Measurements from ENCODE around the gene PPP2R5C.
A peak's percentile ranks its signal among the peaks of the same experiment; 100 is the strongest.

PPP2R5C gene

GRCh38 chr14:101808894-101809670 is 47.6 kb downstream of the PPP2R5C start:
- 50% methylated on average over 2 of the region's 6 CpGs; no CpG with 5 or more reads in 1 of the 2 experiments for WGBS, 2 experiments (ENCODE audit: insufficient coverage in 2 of 2)
- H3K27ac ChIP-seq (ENCODE audit: low read depth, low read length, severe bottlenecking): peak overlapping the region; percentile 99
- peaks cover 21% of the 10 kb centered on the region for H3K36me3 ChIP-seq (ENCODE audit: control insufficient read depth, insufficient read depth, low read length)
- H3K9me3 ChIP-seq (ENCODE audit: control insufficient read depth, low read length): no peaks in the 10 kb centered on the region
- peaks cover 11% of the 10 kb centered on the region for H3K4me1 ChIP-seq (ENCODE audit: control insufficient read depth, insufficient read depth, low read length, poor library complexity, severe bottlenecking)
- H3K4me3 ChIP-seq (ENCODE audit: extremely low read depth, insufficient read depth, low read length, poor library complexity, severe bottlenecking): peak overlapping the region; percentile 89

GRCh38 chr14:101809671-101810514 is 48.4 kb downstream of the PPP2R5C start:
- peaks cover 25% of the 10 kb centered on the region for H3K36me3 ChIP-seq (ENCODE audit: control insufficient read depth, insufficient read depth, low read length)
- WGBS, 2 experiments (ENCODE audit: insufficient coverage in 2 of 2): 0% methylated on average over 16 to 18 of the region's 23 CpGs
- peaks cover 11% of the 10 kb centered on the region for H3K4me1 ChIP-seq (ENCODE audit: control insufficient read depth, insufficient read depth, low read length, poor library complexity, severe bottlenecking)
- H3K9me3 ChIP-seq (ENCODE audit: control insufficient read depth, low read length): no peaks in the 10 kb centered on the region
- peak overlapping the region; percentile 99 for H3K27ac ChIP-seq (ENCODE audit: low read depth, low read length, severe bottlenecking)
- H3K4me3 ChIP-seq (ENCODE audit: extremely low read depth, insufficient read depth, low read length, poor library complexity, severe bottlenecking): peak overlapping the region; percentile 89

GRCh38 chr14:101810897-101811621 is 49.5 kb downstream of the PPP2R5C start:
- H3K27ac ChIP-seq (ENCODE audit: low read depth, low read length, severe bottlenecking): peak overlapping the region; percentile 99
- peaks cover 30% of the 10 kb centered on the region for H3K36me3 ChIP-seq (ENCODE audit: control insufficient read depth, insufficient read depth, low read length)
- H3K9me3 ChIP-seq (ENCODE audit: control insufficient read depth, low read length): no peaks in the 10 kb centered on the region
- H3K4me3 ChIP-seq (ENCODE audit: extremely low read depth, insufficient read depth, low read length, poor library complexity, severe bottlenecking): peak overlapping the region; percentile 89
- peaks cover 11% of the 10 kb centered on the region for H3K4me1 ChIP-seq (ENCODE audit: control insufficient read depth, insufficient read depth, low read length, poor library complexity, severe bottlenecking)
- 83% methylated on average over 1 of the region's 5 CpGs; no CpG with 5 or more reads in 1 of the 2 experiments for WGBS, 2 experiments (ENCODE audit: insufficient coverage in 2 of 2)

GRCh38 chr14:101812071-101812470 is 50.6 kb downstream of the PPP2R5C start:
- WGBS, 2 experiments (ENCODE audit: insufficient coverage in 2 of 2): 90 to 94% methylated on average over 8 to 11 of the region's 11 CpGs
- peaks cover 11% of the 10 kb centered on the region for H3K4me1 ChIP-seq (ENCODE audit: control insufficient read depth, insufficient read depth, low read length, poor library complexity, severe bottlenecking)
- H3K36me3 ChIP-seq (ENCODE audit: control insufficient read depth, insufficient read depth, low read length): peaks cover 30% of the 10 kb centered on the region
- H3K27ac ChIP-seq (ENCODE audit: low read depth, low read length, severe bottlenecking): no peak overlapping the region
- H3K9me3 ChIP-seq (ENCODE audit: control insufficient read depth, low read length): no peaks in the 10 kb centered on the region
- H3K4me3 ChIP-seq (ENCODE audit: extremely low read depth, insufficient read depth, low read length, poor library complexity, severe bottlenecking): no peak overlapping the region

- H3K27ac ChIP-seq (ENCODE audit: low read depth, low read length, severe bottlenecking): no peak overlapping the region
- WGBS, 2 experiments (ENCODE audit: insufficient coverage in 2 of 2): 98 to 99% methylated on average over 6 to 7 of the region's 7 CpGs
- H3K4me3 ChIP-seq (ENCODE audit: extremely low read depth, insufficient read depth, low read length, poor library complexity, severe bottlenecking): no peak overlapping the region
These were observed 51.8 kb downstream of the PPP2R5C start for GRCh38 chr14:101813171-101813759.

GRCh38 chr14:101813833-101814232 is 52.3 kb downstream of the PPP2R5C start:
- H3K9me3 ChIP-seq (ENCODE audit: control insufficient read depth, low read length): no peaks in the 10 kb centered on the region
- no peak overlapping the region for H3K27ac ChIP-seq (ENCODE audit: low read depth, low read length, severe bottlenecking)
- H3K4me3 ChIP-seq (ENCODE audit: extremely low read depth, insufficient read depth, low read length, poor library complexity, severe bottlenecking): no peak overlapping the region
- WGBS, 2 experiments (ENCODE audit: insufficient coverage in 2 of 2): no CpG with 5 or more reads among the region's 1 CpG
- no peaks in the 10 kb centered on the region for H3K4me1 ChIP-seq (ENCODE audit: control insufficient read depth, insufficient read depth, low read length, poor library complexity, severe bottlenecking)
- H3K36me3 ChIP-seq (ENCODE audit: control insufficient read depth, insufficient read depth, low read length): peaks cover 35% of the 10 kb centered on the region

More at GRCh38 chr14:101813171-101813759, 51.8 kb downstream of the PPP2R5C start:
- Histone ChIP-seq H3K9me3 (ENCODE audit: control insufficient read depth, low read length) (no peaks in the 10 kb centered on the region), H3K4me1 (ENCODE audit: control insufficient read depth, insufficient read depth, low read length, poor library complexity, severe bottlenecking) (peaks cover 5% of the 10 kb centered on the region), H3K36me3 (ENCODE audit: control insufficient read depth, insufficient read depth, low read length) (peaks cover 32% of the 10 kb centered on the region)

- Histone ChIP-seq H3K9me3 (ENCODE audit: control insufficient read depth, low read length) (no peaks in the 10 kb centered on the region), H3K4me3 (ENCODE audit: extremely low read depth, insufficient read depth, low read length, poor library complexity, severe bottlenecking) (no peak overlapping the region), H3K27ac (ENCODE audit: low read depth, low read length, severe bottlenecking) (no peak overlapping the region), H3K36me3 (ENCODE audit: control insufficient read depth, insufficient read depth, low read length) (peaks cover 45% of the 10 kb centered on the region), H3K4me1 (ENCODE audit: control insufficient read depth, insufficient read depth, low read length, poor library complexity, severe bottlenecking) (no peaks in the 10 kb centered on the region)
- WGBS, 2 experiments (ENCODE audit: insufficient coverage in 2 of 2): 80 to 95% methylated on average over 1 to 5 of the region's 5 CpGs
These were observed 53.4 kb downstream of the PPP2R5C start for GRCh38 chr14:101814934-101815333.

- H3K27ac ChIP-seq (ENCODE audit: low read depth, low read length, severe bottlenecking): no peak overlapping the region
- no peaks in the 10 kb centered on the region for H3K4me1 ChIP-seq (ENCODE audit: control insufficient read depth, insufficient read depth, low read length, poor library complexity, severe bottlenecking)
- H3K4me3 ChIP-seq (ENCODE audit: extremely low read depth, insufficient read depth, low read length, poor library complexity, severe bottlenecking): no peak overlapping the region
- WGBS, 2 experiments (ENCODE audit: insufficient coverage in 2 of 2): 93 to 98% methylated on average over 7 to 8 of the region's 10 CpGs
- H3K9me3 ChIP-seq (ENCODE audit: control insufficient read depth, low read length): no peaks in the 10 kb centered on the region
- peaks cover 45% of the 10 kb centered on the region for H3K36me3 ChIP-seq (ENCODE audit: control insufficient read depth, insufficient read depth, low read length)
These were observed 54.5 kb downstream of the PPP2R5C start for GRCh38 chr14:101815994-101816393.

- Histone ChIP-seq H3K4me3 (ENCODE audit: extremely low read depth, insufficient read depth, low read length, poor library complexity, severe bottlenecking) (no peak overlapping the region), H3K9me3 (ENCODE audit: control insufficient read depth, low read length) (no peaks in the 10 kb centered on the region), H3K27ac (ENCODE audit: low read depth, low read length, severe bottlenecking) (no peak overlapping the region), H3K36me3 (ENCODE audit: control insufficient read depth, insufficient read depth, low read length) (peaks cover 37% of the 10 kb centered on the region), H3K4me1 (ENCODE audit: control insufficient read depth, insufficient read depth, low read length, poor library complexity, severe bottlenecking) (no peaks in the 10 kb centered on the region)
- WGBS, 2 experiments (ENCODE audit: insufficient coverage in 2 of 2): 91 to 94% methylated on average over 5 to 7 of the region's 11 CpGs
These were observed 56.0 kb downstream of the PPP2R5C start for GRCh38 chr14:101817501-101818001.
